ENCODE results near the gene KCNIP4. TPM values are rescaled to one million over a fixed set of nuclear protein-coding genes. Genes with fewer than 3 reads are reported as not detected.

KCNIP4 gene
- total RNA-seq, 1 donor from 2014 or later, result 0.17 TPM

DNA sequence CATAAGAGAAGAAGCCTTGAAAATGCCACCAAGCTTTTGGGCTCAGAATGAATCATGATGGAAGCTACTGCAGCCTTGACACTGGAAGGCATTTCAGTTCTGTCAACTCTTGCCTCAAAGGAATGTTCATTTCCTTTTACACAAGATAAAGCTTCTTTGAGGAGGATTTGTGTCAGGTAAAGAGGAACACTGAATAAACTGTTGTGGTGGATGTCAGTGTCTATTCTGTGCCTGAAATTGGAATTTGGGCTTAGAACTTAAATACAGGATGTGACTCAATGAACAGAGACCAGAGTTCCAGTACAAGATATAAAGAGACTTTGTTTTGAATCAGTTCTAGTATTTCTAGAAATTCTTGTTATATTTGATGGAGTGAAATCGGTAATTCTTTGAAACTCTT lies 935.1 kb downstream of the KCNIP4 start:
- no peak overlapping the region for H3K4me3 ChIP-seq (ENCODE audit: low read depth, low read length)
- TF ChIP-seq, protein P1, sequence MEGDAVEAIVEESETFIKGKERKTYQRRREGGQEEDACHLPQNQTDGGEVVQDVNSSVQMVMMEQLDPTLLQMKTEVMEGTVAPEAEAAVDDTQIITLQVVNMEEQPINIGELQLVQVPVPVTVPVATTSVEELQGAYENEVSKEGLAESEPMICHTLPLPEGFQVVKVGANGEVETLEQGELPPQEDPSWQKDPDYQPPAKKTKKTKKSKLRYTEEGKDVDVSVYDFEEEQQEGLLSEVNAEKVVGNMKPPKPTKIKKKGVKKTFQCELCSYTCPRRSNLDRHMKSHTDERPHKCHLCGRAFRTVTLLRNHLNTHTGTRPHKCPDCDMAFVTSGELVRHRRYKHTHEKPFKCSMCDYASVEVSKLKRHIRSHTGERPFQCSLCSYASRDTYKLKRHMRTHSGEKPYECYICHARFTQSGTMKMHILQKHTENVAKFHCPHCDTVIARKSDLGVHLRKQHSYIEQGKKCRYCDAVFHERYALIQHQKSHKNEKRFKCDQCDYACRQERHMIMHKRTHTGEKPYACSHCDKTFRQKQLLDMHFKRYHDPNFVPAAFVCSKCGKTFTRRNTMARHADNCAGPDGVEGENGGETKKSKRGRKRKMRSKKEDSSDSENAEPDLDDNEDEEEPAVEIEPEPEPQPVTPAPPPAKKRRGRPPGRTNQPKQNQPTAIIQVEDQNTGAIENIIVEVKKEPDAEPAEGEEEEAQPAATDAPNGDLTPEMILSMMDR (conservative IDR thresholded peaks at IDR 0.05; ENCODE audit: low read depth, low read length), result no peak
- no peak for DNase-seq (ENCODE audit: low read depth)

DNA sequence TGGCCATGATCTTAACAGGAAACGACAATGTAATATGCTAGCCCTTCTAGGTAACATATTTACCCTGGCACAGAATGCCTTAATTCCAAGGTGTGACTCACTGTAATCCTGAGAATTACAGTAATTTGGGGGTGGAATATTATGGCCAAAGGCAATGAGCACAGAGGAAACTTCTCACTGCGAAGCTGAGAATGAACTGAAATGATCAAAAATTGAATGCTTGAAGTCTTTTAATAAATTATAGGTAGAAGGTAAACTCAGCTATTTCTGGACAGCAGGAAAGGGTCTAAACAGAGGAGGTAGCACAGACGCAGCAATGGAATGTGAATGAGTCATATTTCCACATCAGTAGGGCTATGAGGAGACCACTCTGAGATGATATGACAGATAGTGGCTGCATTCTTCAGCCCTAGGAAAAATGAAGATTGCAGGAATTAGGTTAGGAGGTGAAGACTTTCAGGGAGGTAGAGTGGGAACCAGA lies 935.7 kb downstream of the KCNIP4 start:
- H3K4me3 ChIP-seq (ENCODE audit: low read depth, low read length), result no peak overlapping the region

DNA sequence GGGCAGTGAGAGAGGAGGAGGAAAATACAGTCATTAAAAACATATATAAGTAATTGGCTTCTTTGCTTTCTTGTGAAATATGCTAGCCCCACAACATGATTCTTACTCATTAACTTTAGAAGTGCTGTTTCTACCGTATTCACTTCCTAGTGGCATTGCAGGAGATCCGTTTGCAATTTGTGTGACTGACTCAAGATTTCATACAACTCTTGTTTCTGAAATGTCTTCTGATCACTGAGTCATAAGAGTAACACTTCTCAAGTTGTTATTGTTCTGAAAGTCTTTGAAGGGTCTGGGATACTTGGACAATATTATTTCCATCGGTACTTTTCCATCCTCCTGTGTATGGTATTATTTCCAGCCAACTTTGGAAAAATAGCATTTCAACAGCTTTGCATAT lies 937.5 kb downstream of the KCNIP4 start:
- TF ChIP-seq, protein P1 (conservative IDR thresholded peaks at IDR 0.05; ENCODE audit: low read depth, low read length), result no peak
- H3K4me3 ChIP-seq (ENCODE audit: low read depth, low read length), result no peak overlapping the region
- DNase-seq (ENCODE audit: low read depth), result peak; percentile 49

More for the DNA sequence above, 935.7 kb downstream of the KCNIP4 start:
- TF ChIP-seq, protein P1 (conservative IDR thresholded peaks at IDR 0.05; ENCODE audit: low read depth, low read length), result no peak
- DNase-seq (ENCODE audit: low read depth), result peak; percentile 42

DNA sequence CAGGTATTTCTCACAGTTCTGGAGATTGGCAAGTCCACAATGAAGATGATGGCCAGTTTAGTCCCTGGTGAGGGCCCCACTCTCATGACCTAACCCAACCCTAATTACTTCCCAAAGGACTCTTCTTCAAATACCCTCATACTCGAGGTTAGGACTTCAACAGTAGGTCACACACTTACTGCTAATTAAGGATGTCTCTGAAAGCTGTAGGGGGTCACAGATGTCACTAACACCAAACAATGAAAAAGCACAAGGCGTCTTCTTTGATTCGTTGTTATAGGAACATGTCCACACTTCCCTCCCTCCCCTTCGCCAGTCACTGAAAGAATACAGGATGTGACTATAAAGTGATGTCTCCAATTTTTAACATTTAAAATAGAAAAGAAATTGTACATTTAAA lies 938.6 kb downstream of the KCNIP4 start:
- H3K4me3 ChIP-seq (ENCODE audit: low read depth, low read length), result no peak overlapping the region
- no peak for DNase-seq (ENCODE audit: low read depth)
- TF ChIP-seq, protein P1 (conservative IDR thresholded peaks at IDR 0.05; ENCODE audit: low read depth, low read length), result no peak

DNA sequence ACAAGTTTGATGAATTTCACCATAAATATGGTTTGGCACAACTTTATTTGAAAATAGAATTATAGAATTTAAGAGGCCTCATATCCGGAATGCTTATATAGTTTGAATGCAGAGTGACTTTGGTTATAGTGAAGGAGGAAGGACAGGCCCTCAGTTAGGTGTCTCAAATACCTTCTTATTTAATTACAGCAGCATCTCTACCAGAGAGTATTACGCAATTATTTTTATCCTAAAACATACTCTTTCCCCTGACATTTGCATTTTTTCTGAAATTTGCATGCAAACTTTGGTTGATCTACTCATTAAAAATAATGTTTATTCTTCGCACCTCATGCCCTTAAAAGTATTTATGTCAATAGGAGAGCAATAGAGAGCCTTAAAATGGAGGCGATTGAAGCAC lies 942.9 kb downstream of the KCNIP4 start:
- TF ChIP-seq, protein P1 (conservative IDR thresholded peaks at IDR 0.05; ENCODE audit: low read depth, low read length), result no peak
- H3K4me3 ChIP-seq (ENCODE audit: low read depth, low read length), result no peak overlapping the region
- no peak for DNase-seq (ENCODE audit: low read depth)

DNA sequence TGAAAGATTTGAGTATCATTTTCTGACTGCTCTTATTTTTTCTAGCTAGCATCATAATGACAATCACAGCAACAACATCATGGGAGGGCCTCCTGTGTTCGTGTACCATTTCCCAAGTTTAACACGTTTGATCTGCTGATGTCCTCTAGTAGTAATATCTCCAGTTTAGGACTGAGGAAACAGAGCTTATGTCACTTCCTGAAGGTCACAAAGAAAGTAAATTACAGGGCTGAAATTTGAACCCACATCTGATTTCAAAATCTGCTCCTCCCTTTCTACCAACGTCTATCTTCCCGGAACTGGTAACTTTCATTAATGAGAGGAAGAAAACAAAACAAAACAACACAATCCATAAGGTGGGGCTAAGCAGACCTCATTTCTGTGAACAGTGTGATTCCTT lies 945.6 kb downstream of the KCNIP4 start:
- H3K4me3 ChIP-seq (ENCODE audit: low read depth, low read length), result no peak overlapping the region
- TF ChIP-seq, protein P1 (conservative IDR thresholded peaks at IDR 0.05; ENCODE audit: low read depth, low read length), result no peak
- no peak for DNase-seq (ENCODE audit: low read depth)

DNA sequence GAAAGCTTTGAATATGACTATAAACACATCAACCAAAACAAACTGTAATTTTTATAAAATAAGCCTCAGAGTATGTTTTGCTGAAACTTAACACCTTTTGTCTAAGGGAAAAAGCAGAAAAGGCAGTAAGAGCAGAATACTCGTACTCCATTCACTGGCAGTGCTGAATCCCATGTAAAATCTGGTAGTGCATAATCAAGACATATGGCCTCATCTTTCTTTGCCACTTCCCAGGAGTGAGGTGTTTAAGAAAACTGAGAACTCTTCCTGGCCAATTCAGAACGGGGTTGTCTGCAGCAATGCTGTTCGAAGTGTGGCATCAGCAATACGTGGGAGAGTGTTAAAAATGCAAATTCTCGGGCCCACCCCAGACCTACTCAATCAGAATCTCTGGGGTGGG lies 946.3 kb downstream of the KCNIP4 start:
- no peak overlapping the region for H3K4me3 ChIP-seq (ENCODE audit: low read depth, low read length)
- DNase-seq (ENCODE audit: low read depth), result no peak
- TF ChIP-seq, protein P1 (conservative IDR thresholded peaks at IDR 0.05; ENCODE audit: low read depth, low read length), result no peak
